HG02759 (cell line): ENCODE results near the gene SAV1.

Experiments used
- ATAC-seq: cut with Tn5 transposase; IDR thresholded peaks from one replicate; pipeline ENCODE4 v1.9.1; 2021; ENCODE audit warnings: mild to moderate bottlenecking, moderate library complexity; ENCODE audit not compliant: unreplicated experiment

The SAV1 gene

GRCh38 chr14:50610465-50610864 is 57.6 kb downstream of the SAV1 start:
- ATAC-seq: no peak

- ATAC-seq: no peak
These were observed 59.7 kb downstream of the SAV1 start for GRCh38 chr14:50608302-50608851.

- no peak for ATAC-seq
These were observed 60.3 kb downstream of the SAV1 start for GRCh38 chr14:50607761-50608160.

- no peak for ATAC-seq
These were observed 60.9 kb downstream of the SAV1 start for GRCh38 chr14:50607181-50607580.

GRCh38 chr14:50606468-50606867 is 61.6 kb downstream of the SAV1 start:
- ATAC-seq: no peak

GRCh38 chr14:50605766-50606165 is 62.3 kb downstream of the SAV1 start:
- no peak for ATAC-seq

GRCh38 chr14:50603565-50603964 is 64.5 kb downstream of the SAV1 start:
- no peak for ATAC-seq

GRCh38 chr14:50602035-50602434 is 66.1 kb downstream of the SAV1 start:
- ATAC-seq: no peak

GRCh38 chr14:50601394-50601793 is 66.7 kb downstream of the SAV1 start:
- ATAC-seq: no peak

GRCh38 chr14:50600849-50601248 is 67.3 kb downstream of the SAV1 start:
- ATAC-seq: no peak

- ATAC-seq: no peak
These were observed 68.2 kb downstream of the SAV1 start for GRCh38 chr14:50599700-50600444.

GRCh38 chr14:50598765-50599164 is 69.3 kb downstream of the SAV1 start:
- no peak for ATAC-seq

- ATAC-seq: no peak
These were observed 73.4 kb downstream of the SAV1 start for GRCh38 chr14:50594577-50595316.

GRCh38 chr14:50590464-50590863 is 77.6 kb downstream of the SAV1 start:
- no peak for ATAC-seq
